Trophoblast cell (in vitro differentiated cells and primary cell): ENCODE measurements around the gene JAGN1.
A peak's percentile ranks its signal among the peaks of the same experiment; 100 is the strongest.

Source experiments
- DNase-seq, 2 donors: peaks; one replicate each; pipeline ENCODE4 v3.0.0-alpha.2; 2016
- H2AFZ ChIP-seq: 2 replicates; pipeline ENCODE4 v1.6.1; 2013; ENCODE audit warnings: low read length, moderate library complexity, mild to moderate bottlenecking; ENCODE audit not compliant: insufficient read depth, poor library complexity
- H2AK5ac ChIP-seq: 2 replicates; pipeline ENCODE4 v1.6.1; 2013; ENCODE audit warnings: mild to moderate bottlenecking, low read length
- H2BK120ac ChIP-seq: 2 replicates; pipeline ENCODE4 v1.6.1; 2013; ENCODE audit warnings: low read length, mild to moderate bottlenecking, moderate library complexity; ENCODE audit not compliant: insufficient read depth, poor library complexity
- H2BK12ac ChIP-seq: 2 replicates; pipeline ENCODE4 v1.6.1; 2013; ENCODE audit warnings: mild to moderate bottlenecking, low read length, moderate library complexity
- H2BK5ac ChIP-seq: 2 replicates; pipeline ENCODE4 v1.6.1; 2013; ENCODE audit warnings: low read length, low read depth, moderate library complexity, mild to moderate bottlenecking; ENCODE audit not compliant: poor library complexity
- H3K14ac ChIP-seq: 2 replicates; pipeline ENCODE4 v1.6.1; 2013; ENCODE audit warnings: mild to moderate bottlenecking, low read length
- H3K18ac ChIP-seq: 2 replicates; pipeline ENCODE4 v1.6.1; 2013; ENCODE audit warnings: mild to moderate bottlenecking, low read length
- H3K23ac ChIP-seq: 2 replicates; pipeline ENCODE4 v1.6.1; 2013; ENCODE audit warnings: low read length
- H3K27ac ChIP-seq: 2 replicates; pipeline ENCODE4 v1.5.1; 2013; ENCODE audit warnings: low read depth, mild to moderate bottlenecking, inconsistent platforms, low read length, moderate library complexity
- H3K27me3 ChIP-seq: 2 replicates; pipeline ENCODE4 v1.6.1; 2013; ENCODE audit warnings: inconsistent platforms, mild to moderate bottlenecking, low read length, moderate library complexity; ENCODE audit not compliant: insufficient read depth
- H3K36me3 ChIP-seq, 2 experiments: 1 replicate in 1 of 2; 2 replicates in 1 of 2; pipeline ENCODE4 v1.6.1; 2013; ENCODE audit warnings: low read length in 2 of 2, mild to moderate bottlenecking in 2 of 2, moderate library complexity in 1 of 2; ENCODE audit not compliant: insufficient read depth in 2 of 2, control insufficient read depth in 1 of 2
- H3K4ac ChIP-seq: 2 replicates; pipeline ENCODE4 v1.6.1; 2013; ENCODE audit warnings: low read depth, mild to moderate bottlenecking, low read length, moderate library complexity
- H3K4me1 ChIP-seq, 2 experiments: 1 replicate in 1 of 2; 2 replicates in 1 of 2; pipeline ENCODE4 v1.6.1; 2013; ENCODE audit warnings: low read length in 2 of 2, mild to moderate bottlenecking in 2 of 2, moderate library complexity in 1 of 2; ENCODE audit not compliant: insufficient read depth in 2 of 2, control insufficient read depth in 1 of 2
- H3K4me2 ChIP-seq: 2 replicates; pipeline ENCODE4 v1.6.1; 2013; ENCODE audit warnings: inconsistent platforms, mild to moderate bottlenecking, low read length, moderate library complexity
- H3K4me3 ChIP-seq: 2 replicates; pipeline ENCODE4 v1.5.1; 2013; ENCODE audit warnings: mild to moderate bottlenecking, low read depth, low read length, inconsistent platforms
- H3K79me1 ChIP-seq: one replicate; pipeline ENCODE4 v1.6.1; 2013; ENCODE audit warnings: low read length
- H3K79me2 ChIP-seq: 2 replicates; pipeline ENCODE4 v1.6.1; 2013; ENCODE audit warnings: low read length, mild to moderate bottlenecking; ENCODE audit not compliant: control insufficient read depth, insufficient read depth, poor library complexity
- H3K9ac ChIP-seq: 2 replicates; pipeline ENCODE4 v1.6.1; 2013; ENCODE audit warnings: mild to moderate bottlenecking, low read length
- H3K9me3 ChIP-seq: 2 replicates; pipeline ENCODE4 v1.6.1; 2013; ENCODE audit warnings: low read depth, mild to moderate bottlenecking, control low read depth, inconsistent platforms, low read length; ENCODE audit not compliant: insufficient read depth
- H4K12ac ChIP-seq: 2 replicates; pipeline ENCODE4 v1.6.1; 2013; ENCODE audit warnings: low read depth, mild to moderate bottlenecking, low read length, moderate library complexity
- H4K8ac ChIP-seq: 2 replicates; pipeline ENCODE4 v1.6.1; 2013; ENCODE audit warnings: low read depth, mild to moderate bottlenecking, low read length, moderate library complexity
- H4K91ac ChIP-seq: one replicate; pipeline ENCODE4 v1.6.1; 2013; ENCODE audit warnings: low read depth, mild to moderate bottlenecking, low read length, moderate library complexity
- WGBS: extraction: QIAGEN DNeasy Blood & Tissue Kit; methylation state at CpG from one replicate; pipeline ENCODE4 v1.1.7; 2013; ENCODE audit warnings: missing lambda C conversion rate; ENCODE audit not compliant: insufficient read length, insufficient coverage; ENCODE audit errors: extremely low coverage; 5-methylcytosine and 5-hydroxymethylcytosine counted together

The JAGN1 gene

GRCh38 chr3:9879830-9880549, 10.4 kb upstream of the JAGN1 start, which contains the start of gene CIDEC:
Gene CIDEC (minus strand): TSS chr3:9880253. CDS start chr3:9878486, 1,767 bp downstream.
- Histone ChIP-seq H2BK12ac (no peak within 1 kb of the TSS), H3K27me3 (no peaks in the 10 kb centered on the region), H3K79me2 (no peaks in the 10 kb centered on the region), H3K14ac (no peak within 1 kb of the TSS), H2AFZ (no peak within 1 kb of the TSS), H3K9ac (no peak within 1 kb of the TSS), H2AK5ac (no peak within 1 kb of the TSS), H3K4me3 (no peak within 1 kb of the TSS), H4K91ac (no peak within 1 kb of the TSS), H3K9me3 (no peaks in the 10 kb centered on the region), H3K27ac (no peak within 1 kb of the TSS), H3K79me1 (peaks cover 7% of the 10 kb centered on the region), H3K4ac (no peak within 1 kb of the TSS), H3K4me2 (no peak within 1 kb of the TSS), H3K23ac (no peak within 1 kb of the TSS), H4K12ac (no peak within 1 kb of the TSS), H4K8ac (no peak within 1 kb of the TSS), H3K4me1 (peaks cover 0 to 6% of the 10 kb centered on the region in 2 experiments), H3K18ac (no peak within 1 kb of the TSS), H2BK120ac (no peak within 1 kb of the TSS), H3K36me3 (no peaks in the 10 kb centered on the region), H2BK5ac (no peak within 1 kb of the TSS)
- DNase-seq: no peak
- whole genome bisulfite sequencing: no CpG with 5 or more reads among the region's 7 CpGs

GRCh38 chr3:9881441-9881840, 9.0 kb upstream of the JAGN1 start:
- H3K4me2 ChIP-seq: no peak overlapping the region
- H2BK5ac ChIP-seq: no peak overlapping the region
- peaks cover 0 to 6% of the 10 kb centered on the region in 2 experiments for H3K4me1 ChIP-seq
- no peak overlapping the region for H3K4ac ChIP-seq
- H3K4me3 ChIP-seq: no peak overlapping the region
- H4K12ac ChIP-seq: no peak overlapping the region
- no peaks in the 10 kb centered on the region for H3K27me3 ChIP-seq
- WGBS: no CpG with 5 or more reads among the region's 1 CpG
- no peak overlapping the region for H3K23ac ChIP-seq
- H2AK5ac ChIP-seq: no peak overlapping the region
- no peak for DNase-seq
- H4K91ac ChIP-seq: no peak overlapping the region
- peaks cover 9% of the 10 kb centered on the region for H3K79me1 ChIP-seq
- no peak overlapping the region for H2BK120ac ChIP-seq
- no peak overlapping the region for H3K9ac ChIP-seq
- no peak overlapping the region for H2BK12ac ChIP-seq
- H3K14ac ChIP-seq: no peak overlapping the region
- H3K9me3 ChIP-seq: no peaks in the 10 kb centered on the region
- no peak overlapping the region for H4K8ac ChIP-seq
- H3K27ac ChIP-seq: no peak overlapping the region
- no peaks in the 10 kb centered on the region for H3K36me3 ChIP-seq
- H3K18ac ChIP-seq: no peak overlapping the region
- no peak overlapping the region for H2AFZ ChIP-seq
- no peaks in the 10 kb centered on the region for H3K79me2 ChIP-seq

- Histone ChIP-seq H3K18ac (no peak overlapping the region), H3K9me3 (no peaks in the 10 kb centered on the region), H3K23ac (no peak overlapping the region), H2AFZ (no peak overlapping the region), H2AK5ac (no peak overlapping the region), H3K4me2 (no peak overlapping the region), H4K91ac (peak overlapping the region; percentile 76), H2BK120ac (peak overlapping the region; percentile 94), H4K8ac (peak overlapping the region; percentile 29), H3K4ac (no peak overlapping the region), H3K36me3 (no peaks in the 10 kb centered on the region), H2BK5ac (peak overlapping the region; percentile 94), H3K14ac (peak overlapping the region; percentile 53), H3K9ac (no peak overlapping the region), H2BK12ac (peak overlapping the region; percentile 50), H3K79me1 (peaks cover 9% of the 10 kb centered on the region), H3K4me1 (peaks cover 0 to 6% of the 10 kb centered on the region in 2 experiments), H3K27ac (peak overlapping the region; percentile 92), H3K4me3 (no peak overlapping the region), H3K27me3 (no peaks in the 10 kb centered on the region), H3K79me2 (no peaks in the 10 kb centered on the region), H4K12ac (no peak overlapping the region)
- DNase-seq: peak in 1 of 2 donors; percentile 23
- no CpG with 5 or more reads among the region's 7 CpGs for WGBS
Observed at GRCh38 chr3:9883706-9884554, 6.5 kb upstream of the JAGN1 start.

GRCh38 chr3:9884555-9885165, 5.8 kb upstream of the JAGN1 start:
- peak overlapping the region; percentile 65 for H4K91ac ChIP-seq
- H3K4ac ChIP-seq: peak overlapping the region; percentile 53
- H3K36me3 ChIP-seq: no peaks in the 10 kb centered on the region
- no CpG with 5 or more reads among the region's 11 CpGs for WGBS
- peaks cover 9% of the 10 kb centered on the region for H3K79me1 ChIP-seq
- H4K8ac ChIP-seq: peak overlapping the region; percentile 33
- H2BK5ac ChIP-seq: peak overlapping the region; percentile 80
- H2AFZ ChIP-seq: no peak overlapping the region
- no peak overlapping the region for H3K23ac ChIP-seq
- peak; percentile 75 to 87 for DNase-seq
- H2BK120ac ChIP-seq: peak overlapping the region; percentile 63
- H3K27ac ChIP-seq: peak overlapping the region; percentile 92
- no peak overlapping the region for H2AK5ac ChIP-seq
- no peak overlapping the region for H3K9ac ChIP-seq
- H3K9me3 ChIP-seq: no peaks in the 10 kb centered on the region
- H2BK12ac ChIP-seq: peak overlapping the region; percentile 63
- no peaks in the 10 kb centered on the region for H3K27me3 ChIP-seq
- H3K4me2 ChIP-seq: no peak overlapping the region
- no peak overlapping the region for H3K4me3 ChIP-seq
- no peak overlapping the region for H3K14ac ChIP-seq
- H4K12ac ChIP-seq: no peak overlapping the region
- H3K18ac ChIP-seq: no peak overlapping the region
- no peaks in the 10 kb centered on the region for H3K79me2 ChIP-seq
- H3K4me1 ChIP-seq: peaks cover 0 to 6% of the 10 kb centered on the region in 2 experiments
